HL-60 (cell line): ENCODE measurements around the gene ZNF292.

Source experiments
- CTCF ChIP-seq: IDR thresholded peaks from one replicate; pipeline ENCODE4 v1.5.1; 2011; ENCODE audit warnings: low read length, control low read depth, inconsistent platforms; ENCODE audit not compliant: insufficient read depth
- GABPA ChIP-seq: IDR thresholded peaks from 2 replicates; pipeline ENCODE4 v1.6.1; 2012; ENCODE audit warnings: low read depth
- SPI1 ChIP-seq: IDR thresholded peaks from 2 replicates; pipeline ENCODE4 v1.6.1; 2012; ENCODE audit warnings: low read depth, mild to moderate bottlenecking, borderline replicate concordance

GRCh38 chr6:87105823-87106222, 49.5 kb upstream of the ZNF292 start:
- TF ChIP-seq SPI1 = no peak
- no peak for TF ChIP-seq CTCF
- TF ChIP-seq GABPA = no peak
